Progenitor cell of endocrine pancreas (in vitro differentiated cells): ENCODE data around the gene STN1. TPM values are rescaled to one million over a fixed set of nuclear protein-coding genes. Genes with fewer than 3 reads are reported as not detected.

Experiments used
- DNase-seq: peaks from one replicate; pipeline ENCODE4 v3.0.0; 2021; ENCODE audit warnings: low spot score; ENCODE audit not compliant: unreplicated experiment
- H3K27ac Mint-ChIP-seq: 2 replicates; pipeline ENCODE4 v1.8.0; 2021; ENCODE audit warnings: mild to moderate bottlenecking, moderate library complexity, mixed read lengths
- H3K27me3 Mint-ChIP-seq: 2 replicates; pipeline ENCODE4 v1.8.0; 2021; ENCODE audit warnings: mixed read lengths
- H3K36me3 Mint-ChIP-seq: 2 replicates; pipeline ENCODE4 v1.8.0; 2022; ENCODE audit warnings: mixed read lengths; ENCODE audit not compliant: insufficient read depth
- H3K4me1 Mint-ChIP-seq: 2 replicates; pipeline ENCODE4 v1.8.0; 2021; ENCODE audit warnings: low read depth, mixed read lengths
- H3K4me3 Mint-ChIP-seq: 2 replicates; pipeline ENCODE4 v1.8.0; 2021; ENCODE audit warnings: low read depth, mild to moderate bottlenecking, moderate library complexity, mixed read lengths
- H3K9me3 Mint-ChIP-seq: 2 replicates; pipeline ENCODE4 v1.8.0; 2021; ENCODE audit warnings: low read depth, mixed read lengths
- CTCF ChIP-seq: fragments of 200-600 bp; sonication (generic); IDR thresholded peaks from one replicate; pipeline ENCODE4 v1.5.0; 2021; ENCODE audit warnings: antibody characterized with exemption, mild to moderate bottlenecking; ENCODE audit not compliant: unreplicated experiment
- total RNA-seq: library from RNA; stranded (reverse); gene quantifications from 2 replicates; pipeline ENCODE4 v1.2.1, GENCODE V29; 2021

STN1 gene
- total RNA-seq, 1 donor from 2014 or later, result 13.6 TPM

GRCh38 chr10:103854686-103855391 is 63.1 kb downstream of the STN1 start:
- Mint-ChIP-seq H3K4me1 (peaks cover 44% of the 10 kb centered on the region), H3K9me3 (no peaks in the 10 kb centered on the region), H3K27ac (peak overlapping the region; percentile 89), H3K36me3 (no peaks in the 10 kb centered on the region), H3K27me3 (no peaks in the 10 kb centered on the region), H3K4me3 (peak overlapping the region; percentile 85)
- peak; percentile 28 for DNase-seq
- peak; percentile 47 for TF ChIP-seq CTCF

- DNase-seq, result no peak
- Mint-ChIP-seq H3K36me3 (no peaks in the 10 kb centered on the region), H3K4me1 (peaks cover 43% of the 10 kb centered on the region), H3K4me3 (peak overlapping the region; percentile 85), H3K9me3 (no peaks in the 10 kb centered on the region), H3K27me3 (no peaks in the 10 kb centered on the region), H3K27ac (peak overlapping the region; percentile 89)
- TF ChIP-seq CTCF, result no peak
Measured at GRCh38 chr10:103854265-103854685, 63.7 kb downstream of the STN1 start.

GRCh38 chr10:103853428-103854264 is 64.3 kb downstream of the STN1 start:
- no peak for DNase-seq
- Mint-ChIP-seq H3K9me3 (no peaks in the 10 kb centered on the region), H3K27ac (peak overlapping the region; percentile 89), H3K27me3 (no peaks in the 10 kb centered on the region), H3K4me3 (peak overlapping the region; percentile 85), H3K4me1 (peaks cover 38% of the 10 kb centered on the region), H3K36me3 (no peaks in the 10 kb centered on the region)
- TF ChIP-seq CTCF, result no peak

- Mint-ChIP-seq H3K27me3 (no peaks in the 10 kb centered on the region), H3K4me3 (peak overlapping the region; percentile 2), H3K36me3 (no peaks in the 10 kb centered on the region)
Measured at GRCh38 chr10:103852856-103853255, 65.1 kb downstream of the STN1 start.

More at GRCh38 chr10:103852856-103853255, 65.1 kb downstream of the STN1 start:
- Mint-ChIP-seq H3K27ac (no peak overlapping the region), H3K4me1 (peaks cover 38% of the 10 kb centered on the region), H3K9me3 (no peaks in the 10 kb centered on the region)
- TF ChIP-seq CTCF, result no peak
- DNase-seq, result no peak
